HepG2 (cell line): ENCODE measurements around the gene RNF13. TPM values are rescaled to one million over a fixed set of nuclear protein-coding genes. Genes with fewer than 3 reads are reported as not detected.

Experiments used
- ATAC-seq: fragments of 200-7000 bp; cut with Tn5 transposase; 3 replicates; pipeline ENCODE4 v1.9.1; 2020; ENCODE audit warnings: mild to moderate bottlenecking, moderate library complexity
- BruUV-seq: library from RNA; stranded (reverse); fragments of 400-500 nt; replicated peaks from 2 replicates; lab custom pipeline; 2021; lab: Mats Ljungman, UMichigan
- CTCF ChIA-PET: fragments of 300-600 bp; formaldehyde crosslinking; extraction: SDS; loops from one replicate; lab custom pipeline; 2021; ENCODE audit warnings: low total read pairs, inconsistent platforms, low intra/inter-chr PET ratio; lab: Yijun Ruan, JAX
- POLR2A ChIA-PET: fragments of 350-600 bp; sonication (Branson Sonifier 250); formaldehyde crosslinking; loops from one replicate; lab custom pipeline; 2020; ENCODE audit warnings: antibody characterized with exemption, inconsistent platforms; lab: Yijun Ruan, JAX
- DNase-seq: peaks from one replicate; pipeline ENCODE4 v3.0.0-alpha.2; 2015; ENCODE audit warnings: low spot score
- FAIRE-seq: peaks from 3 replicates; lab custom pipeline; 2011; peaks lifted over from hg19 to GRCh38; lab: Jason Lieb, UNC
- H2AFZ ChIP-seq: one replicate; pipeline ENCODE4 v1.6.1; 2011; ENCODE audit warnings: low read length, inconsistent platforms
- H3K27ac ChIP-seq: fragments of 300-600 bp; 3 replicates; pipeline ENCODE4 v1.8.0; 2011; ENCODE audit warnings: mixed run types, mild to moderate bottlenecking, mixed read lengths, low read length, inconsistent platforms; ENCODE audit not compliant: insufficient read depth; ENCODE audit errors: extremely low read length
- H3K27me3 ChIP-seq, 2 experiments: fragments of 200-600 bp in 1 of 2; 2 replicates in 1 of 2; 3 replicates in 1 of 2; pipeline versions ENCODE4 v1.6.0 to v1.8.0; 2011; ENCODE audit warnings: low read length in 2 of 2, mild to moderate bottlenecking in 2 of 2, moderate library complexity in 2 of 2, inconsistent platforms in 1 of 2; ENCODE audit not compliant: insufficient read depth in 2 of 2, control insufficient read depth in 1 of 2
- H3K36me3 ChIP-seq, 2 experiments: fragments of 200-600 bp in 1 of 2; replicated peaks in 1 of 2; 2 replicates in 1 of 2; 3 replicates in 1 of 2; pipeline versions ENCODE4 v1.5.1 to v1.8.0; 2011; ENCODE audit warnings: low read length in 2 of 2, inconsistent platforms in 1 of 2; ENCODE audit not compliant: insufficient read depth in 2 of 2, control insufficient read depth in 1 of 2
- H3K4me1 ChIP-seq: 2 replicates; pipeline ENCODE4 v1.5.1; 2012; ENCODE audit warnings: low read length, inconsistent platforms; ENCODE audit not compliant: insufficient read depth
- H3K4me2 ChIP-seq: 2 replicates; pipeline ENCODE4 v1.6.0; 2011; ENCODE audit warnings: low read depth, low read length, inconsistent platforms
- H3K4me3 ChIP-seq, 3 experiments: fragments of 200-600 bp in 1 of 3; sonication (generic), shearing (Covaris generic) in 1 of 3; replicated peaks in 1 of 3; 2 replicates each; pipeline ENCODE4 v1.5.1; 2011 to 2016; ENCODE audit warnings: low read length in 3 of 3, inconsistent platforms in 2 of 3, low read depth in 2 of 3, mild to moderate bottlenecking in 2 of 3, control low read depth in 1 of 3, mixed read lengths in 1 of 3; ENCODE audit not compliant: insufficient read depth in 1 of 3
- H3K79me2 ChIP-seq: one replicate; pipeline ENCODE4 v1.6.1; 2011; ENCODE audit warnings: low read length, inconsistent platforms; ENCODE audit not compliant: insufficient read depth
- H3K9ac ChIP-seq: 2 replicates; pipeline ENCODE4 v1.6.0; 2011; ENCODE audit warnings: mild to moderate bottlenecking, low read depth, low read length, inconsistent platforms; ENCODE audit not compliant: insufficient read depth
- H3K9me3 ChIP-seq: 2 replicates; pipeline ENCODE4 v1.5.1; 2012; ENCODE audit warnings: mild to moderate bottlenecking, low read length
- H4K20me1 ChIP-seq: 2 replicates; pipeline ENCODE4 v1.6.0; 2011; ENCODE audit warnings: inconsistent platforms, mild to moderate bottlenecking, low read length, moderate library complexity; ENCODE audit not compliant: insufficient read depth
- CENPT ChIP-seq: sonication (generic); formaldehyde crosslinking; IDR thresholded peaks from 2 replicates; pipeline ENCODE4 v1.8.0; 2022; ENCODE audit warnings: low read depth, mild to moderate bottlenecking, moderate library complexity, missing genetic modification reagents
- E2F2 ChIP-seq: sonication (generic); formaldehyde crosslinking; IDR thresholded peaks from 2 replicates; pipeline ENCODE4 v1.4.0; 2020; ENCODE audit warnings: missing genetic modification reagents, borderline replicate concordance
- FOXM1 ChIP-seq: sonication (generic); formaldehyde crosslinking; IDR thresholded peaks from 2 replicates; pipeline ENCODE4 v1.5.0; 2020; ENCODE audit warnings: missing genetic modification reagents
- HNF4A ChIP-seq: sonication (generic); formaldehyde crosslinking; IDR thresholded peaks from 2 replicates; pipeline ENCODE4 v1.4.0; 2020; ENCODE audit warnings: missing genetic modification reagents
- PLSCR1 ChIP-seq: sonication (generic); formaldehyde crosslinking; IDR thresholded peaks from 2 replicates; pipeline ENCODE4 v1.5.0; 2020; ENCODE audit warnings: missing genetic modification reagents, mild to moderate bottlenecking, borderline replicate concordance
- ZBTB14 ChIP-seq: sonication (generic); formaldehyde crosslinking; IDR thresholded peaks from 2 replicates; pipeline ENCODE4 v1.4.0; 2020; ENCODE audit warnings: missing genetic modification reagents
- ZBTB38 ChIP-seq: sonication (generic); formaldehyde crosslinking; IDR thresholded peaks from 2 replicates; pipeline ENCODE4 v1.5.1; 2020; ENCODE audit warnings: mild to moderate bottlenecking, missing genetic modification reagents
- ZBTB40 ChIP-seq, 2 experiments: fragments of 450-650 bp in 1 of 2; sonication (generic) in 1 of 2; formaldehyde crosslinking in 1 of 2; IDR thresholded peaks; 2 replicates each; pipeline versions ENCODE4 v1.6.1 to v1.8.0; 2016 to 2022; ENCODE audit warnings: antibody characterized with exemption in 1 of 2, mild to moderate bottlenecking in 1 of 2, missing genetic modification reagents in 1 of 2
- ZNF180 ChIP-seq: sonication (generic); formaldehyde crosslinking; IDR thresholded peaks from 2 replicates; pipeline ENCODE4 v1.4.0; 2020; ENCODE audit warnings: low read depth, missing genetic modification reagents, borderline replicate concordance
- ZNF30 ChIP-seq: sonication (generic); formaldehyde crosslinking; IDR thresholded peaks from 2 replicates; pipeline ENCODE4 v1.5.0; 2020; ENCODE audit warnings: mild to moderate bottlenecking, missing genetic modification reagents
- WGBS: methylation state at CpG from one replicate; pipeline ENCODE4 v1.1.6; 2017; ENCODE audit warnings: low lambda C conversion rate; 5-methylcytosine and 5-hydroxymethylcytosine counted together
- in situ Hi-C: cut with HindIII; loops from 2 replicates; pipeline ENCODE4 v1.10.0; 2017; ENCODE audit warnings: low pct_unique_long_range_greater_than_20kb; ENCODE audit not compliant: extremely low pct_ligation_motif_present
- intact Hi-C: fragments of 100-400 bp; cut with micrococcal nuclease; formaldehyde crosslinking; loops from one replicate; pipeline ENCODE4 v1.10.0; 2022; ENCODE audit not compliant: unreplicated experiment
- polyA plus RNA-seq, 8 experiments: library from polyadenylated mRNA; depleted of rRNA in 3 of 8; stranded (reverse) in 7 of 8; unstranded in 1 of 8; fragments of >200 nt; fragmentation: Illumina TruSeq in 4 of 8; extraction: Trizol in 4 of 8; gene quantifications; 2 replicates each; pipeline versions ENCODE4 v1.2.1 to v1.2.3, GENCODE V29; 2011 to 2016; ENCODE audit warnings: low read depth in 4 of 8, missing spikeins in 1 of 8, mixed read lengths in 1 of 8; ENCODE audit not compliant: insufficient read depth in 1 of 8
- total RNA-seq, 5 experiments: library from RNA; depleted of rRNA; stranded (reverse); fragments of >200 nt; fragmentation: Illumina TruSeq; extraction: Trizol; gene quantifications; 2 replicates each; pipeline ENCODE4 v1.2.3, GENCODE V29; 2016; ENCODE audit warnings: low read depth in 1 of 5

RNF13 gene
- total and polyA plus RNA-seq, 2 of the 13 experiments (the other 11 are each of a cell fraction or from before 2014, with no cell fraction given) = 39.8 to 46.0 TPM

- Histone ChIP-seq H4K20me1 (no peaks in the 10 kb centered on the region), H3K4me2 (no peak within 1 kb of the TSS), H3K4me3 (no peak within 1 kb of the TSS), H2AFZ (no peak within 1 kb of the TSS), H3K27ac (no peak within 1 kb of the TSS), H3K4me1 (peaks cover 28% of the 10 kb centered on the region), H3K27me3 (no peaks in the 10 kb centered on the region), H3K79me2 (no peaks in the 10 kb centered on the region), H3K9ac (no peak within 1 kb of the TSS), H3K36me3 (no peaks in the 10 kb centered on the region), H3K9me3 (no peaks in the 10 kb centered on the region)
- no peak for FAIRE-seq
- DNase-seq = no peak
- intact Hi-C loops = loop anchor here (5.0 kb wide), 1 partner anchor 1405 kb away; no protein-coding TSS in a partner anchor
- 72% methylated on average over 3 of the region's 4 CpGs for WGBS
- no TSS peak for BruUV-seq
- no peak for ATAC-seq
- CTCF ChIA-PET = no interaction called here
- in situ Hi-C loops = no loop called here
- POLR2A ChIA-PET = no interaction called here
- no peak for TF ChIP-seq ZBTB40 (IDR thresholded peaks at IDR 0.05)
- no peak for TF ChIP-seq ZBTB40 (CRISPR knock-in tag; IDR thresholded peaks at IDR 0.05)
- TF ChIP-seq ZNF30 (CRISPR knock-in tag) = no peak
- TF ChIP-seq CENPT (CRISPR knock-in tag) = no peak
- no peak for TF ChIP-seq ZBTB14
- no peak for TF ChIP-seq ZBTB38 (CRISPR knock-in tag)
- TF ChIP-seq HNF4A (CRISPR knock-in tag) = no peak
- no peak for TF ChIP-seq PLSCR1 (CRISPR knock-in tag)
- no peak for TF ChIP-seq E2F2 (CRISPR knock-in tag)
- no peak for TF ChIP-seq FOXM1 (CRISPR knock-in tag)
- no peak for TF ChIP-seq ZNF180 (CRISPR knock-in tag)
Observed at GRCh38 chr3:149792452-149793270, 20.4 kb upstream of the RNF13 start, which contains the start of gene ANKUB1. Gene ANKUB1 (minus strand): TSS chr3:149792554. CDS start chr3:149792366, 188 bp downstream.
